ENCODE measurements around the gene PTH1R. TPM values are rescaled to one million over a fixed set of nuclear protein-coding genes. Genes with fewer than 3 reads are reported as not detected.

Gene PTH1R
- total RNA-seq, 1 donor from 2014 or later = 14.5 TPM

DNA sequence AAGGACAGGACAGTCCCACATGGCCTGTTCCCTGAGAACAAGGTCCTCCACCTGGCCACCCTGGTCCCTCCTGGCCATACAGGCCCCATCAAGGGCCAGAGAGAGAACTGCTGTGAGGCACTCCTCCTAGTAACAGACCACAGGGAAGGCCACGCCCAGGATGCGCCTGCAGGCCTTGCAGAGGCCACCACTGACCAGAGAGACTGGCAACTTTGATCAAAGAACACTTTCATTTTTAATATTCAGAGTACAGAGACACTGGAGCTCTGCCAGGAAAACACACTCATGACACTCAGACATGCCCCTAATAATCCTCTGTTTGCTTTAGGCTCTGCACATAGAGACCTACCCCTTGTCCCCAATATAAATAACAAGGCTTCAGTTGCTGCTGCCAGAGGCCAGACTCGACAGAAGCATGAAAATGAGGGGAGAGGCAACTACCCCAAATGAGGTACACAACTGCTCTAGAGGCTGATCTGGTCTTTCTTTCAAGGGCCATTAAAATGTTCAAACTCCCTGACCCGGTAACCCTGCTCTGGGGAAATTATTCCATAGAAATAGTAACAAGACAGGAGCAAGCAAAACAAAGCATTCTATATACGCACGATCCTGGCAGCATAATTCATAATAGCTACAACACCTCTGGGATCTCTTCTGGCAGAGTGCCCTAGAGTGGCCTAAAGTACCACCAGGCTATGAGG is 54.3 kb downstream of the PTH1R start:
- peak overlapping the region; percentile 85 for H3K27ac ChIP-seq
- ATAC-seq (peak; percentile 31 to 55), DNase-seq (peak; percentile 91)
- intact Hi-C loops (cut with DNase I) = no loop called here
- peaks cover 6% of the 10 kb centered on the region for H3K36me3 ChIP-seq
- no peak overlapping the region for H3K4me3 ChIP-seq
- TF ChIP-seq, protein P1, sequence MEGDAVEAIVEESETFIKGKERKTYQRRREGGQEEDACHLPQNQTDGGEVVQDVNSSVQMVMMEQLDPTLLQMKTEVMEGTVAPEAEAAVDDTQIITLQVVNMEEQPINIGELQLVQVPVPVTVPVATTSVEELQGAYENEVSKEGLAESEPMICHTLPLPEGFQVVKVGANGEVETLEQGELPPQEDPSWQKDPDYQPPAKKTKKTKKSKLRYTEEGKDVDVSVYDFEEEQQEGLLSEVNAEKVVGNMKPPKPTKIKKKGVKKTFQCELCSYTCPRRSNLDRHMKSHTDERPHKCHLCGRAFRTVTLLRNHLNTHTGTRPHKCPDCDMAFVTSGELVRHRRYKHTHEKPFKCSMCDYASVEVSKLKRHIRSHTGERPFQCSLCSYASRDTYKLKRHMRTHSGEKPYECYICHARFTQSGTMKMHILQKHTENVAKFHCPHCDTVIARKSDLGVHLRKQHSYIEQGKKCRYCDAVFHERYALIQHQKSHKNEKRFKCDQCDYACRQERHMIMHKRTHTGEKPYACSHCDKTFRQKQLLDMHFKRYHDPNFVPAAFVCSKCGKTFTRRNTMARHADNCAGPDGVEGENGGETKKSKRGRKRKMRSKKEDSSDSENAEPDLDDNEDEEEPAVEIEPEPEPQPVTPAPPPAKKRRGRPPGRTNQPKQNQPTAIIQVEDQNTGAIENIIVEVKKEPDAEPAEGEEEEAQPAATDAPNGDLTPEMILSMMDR (IDR thresholded peaks at IDR 0.05) = no peak
- peaks cover 98% of the 10 kb centered on the region for H3K4me1 ChIP-seq
- no peaks in the 10 kb centered on the region for H3K27me3 ChIP-seq (ENCODE audit: low read depth)
- H3K9me3 ChIP-seq = no peaks in the 10 kb centered on the region

DNA sequence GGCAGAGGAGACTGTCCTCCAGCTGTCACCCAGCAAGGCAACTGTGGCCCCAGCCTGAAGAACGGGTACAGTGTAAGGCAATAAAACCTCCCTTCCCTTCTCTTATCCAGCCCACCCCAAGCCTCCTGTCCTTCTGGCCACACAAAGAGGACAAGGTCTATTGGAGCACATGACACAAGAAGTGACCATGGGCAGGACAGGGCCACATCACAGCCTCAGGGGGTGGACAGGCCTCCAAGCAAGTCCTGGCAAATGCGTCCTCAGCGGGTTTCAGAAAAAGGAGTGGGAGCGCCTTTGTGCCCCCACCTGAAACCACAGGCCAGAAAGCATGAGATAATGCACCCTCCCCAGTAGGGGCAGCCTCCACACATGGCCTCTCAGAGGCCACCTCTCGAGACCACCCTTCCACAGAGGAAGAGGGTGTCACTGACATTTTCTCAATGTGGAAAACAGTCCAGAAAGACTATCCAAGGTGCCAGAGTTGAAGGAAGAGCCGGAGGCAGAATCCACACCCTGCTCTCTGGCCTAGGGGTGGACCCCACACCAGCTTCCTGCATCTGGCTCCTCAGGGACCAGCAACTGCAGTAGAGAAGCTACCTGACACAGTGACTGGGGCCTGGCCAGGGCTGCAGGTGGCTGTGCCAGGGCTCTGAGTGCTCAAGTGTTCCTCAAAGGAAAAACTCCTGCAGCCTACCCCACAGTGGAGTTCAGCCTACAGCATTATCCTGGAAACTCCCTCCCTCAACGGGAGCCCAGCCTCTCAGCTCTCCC is 55.1 kb downstream of the PTH1R start:
- H3K36me3 ChIP-seq = peaks cover 14% of the 10 kb centered on the region
- H3K4me1 ChIP-seq = peaks cover 91% of the 10 kb centered on the region
- H3K27ac ChIP-seq = peak overlapping the region; percentile 85
- DNase-seq (peak; percentile 50), ATAC-seq (no peak)
- no peaks in the 10 kb centered on the region for H3K9me3 ChIP-seq
- intact Hi-C loops (cut with DNase I) = no loop called here
- TF ChIP-seq, protein P1 (IDR thresholded peaks at IDR 0.05) = no peak
- H3K4me3 ChIP-seq = no peak overlapping the region
- H3K27me3 ChIP-seq (ENCODE audit: low read depth) = no peaks in the 10 kb centered on the region

DNA sequence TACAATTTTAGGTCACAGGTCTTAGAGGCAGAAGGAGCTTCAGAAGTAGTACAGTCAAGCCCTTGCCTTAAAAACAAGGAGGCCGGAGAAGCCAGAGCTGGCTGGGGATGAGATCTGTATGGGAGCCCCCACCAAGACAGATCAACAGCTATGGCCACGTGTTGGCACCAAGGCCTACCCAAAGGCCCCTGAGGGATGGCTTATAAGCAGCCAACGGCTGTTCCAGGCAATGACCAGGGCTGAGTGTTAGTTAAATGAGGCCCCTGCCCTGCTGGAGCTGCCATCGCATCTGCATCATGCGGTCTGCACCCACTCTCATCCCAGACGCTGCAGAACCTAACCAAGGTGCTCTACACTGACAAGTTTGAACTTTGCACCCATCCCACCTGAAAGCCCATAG is 55.7 kb downstream of the PTH1R start:
- Histone ChIP-seq H3K9me3 (no peaks in the 10 kb centered on the region), H3K4me1 (peaks cover 90% of the 10 kb centered on the region), H3K27ac (peak overlapping the region; percentile 85), H3K4me3 (no peak overlapping the region), H3K27me3 (ENCODE audit: low read depth) (no peaks in the 10 kb centered on the region), H3K36me3 (peaks cover 20% of the 10 kb centered on the region)
- TF ChIP-seq, protein P1 (IDR thresholded peaks at IDR 0.05) = no peak
- DNase-seq = peak; percentile 14
- ATAC-seq = no peak
- intact Hi-C loops (cut with DNase I) = no loop called here

DNA sequence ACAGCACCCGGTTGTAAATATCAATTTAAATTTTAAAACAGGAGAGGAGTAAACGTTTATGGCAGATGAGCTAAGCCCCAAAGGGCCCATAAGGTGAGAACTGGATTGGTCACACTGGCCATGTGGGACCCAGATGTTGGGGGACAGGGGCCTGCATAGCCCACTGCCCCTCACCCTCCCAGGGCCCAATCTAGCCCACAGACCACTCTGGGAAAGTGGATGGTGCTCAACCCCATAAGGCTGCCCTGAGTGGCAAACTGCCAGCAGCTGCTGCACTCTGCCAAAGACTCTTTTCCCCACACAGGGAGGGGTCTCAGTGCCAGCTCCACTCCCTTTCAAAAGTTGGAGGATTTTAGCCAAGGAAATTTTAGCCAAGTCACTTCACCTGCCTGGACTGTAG is 56.6 kb downstream of the PTH1R start:
- peaks cover 91% of the 10 kb centered on the region for H3K4me1 ChIP-seq
- TF ChIP-seq, protein P1 (IDR thresholded peaks at IDR 0.05) = no peak
- peak overlapping the region; percentile 85 for H3K27ac ChIP-seq
- peak; percentile 48 for DNase-seq
- intact Hi-C loops (cut with DNase I) = no loop called here
- no peak overlapping the region for H3K4me3 ChIP-seq
- H3K36me3 ChIP-seq = peaks cover 25% of the 10 kb centered on the region
- no peaks in the 10 kb centered on the region for H3K9me3 ChIP-seq
- H3K27me3 ChIP-seq (ENCODE audit: low read depth) = no peaks in the 10 kb centered on the region
- no peak for ATAC-seq

DNA sequence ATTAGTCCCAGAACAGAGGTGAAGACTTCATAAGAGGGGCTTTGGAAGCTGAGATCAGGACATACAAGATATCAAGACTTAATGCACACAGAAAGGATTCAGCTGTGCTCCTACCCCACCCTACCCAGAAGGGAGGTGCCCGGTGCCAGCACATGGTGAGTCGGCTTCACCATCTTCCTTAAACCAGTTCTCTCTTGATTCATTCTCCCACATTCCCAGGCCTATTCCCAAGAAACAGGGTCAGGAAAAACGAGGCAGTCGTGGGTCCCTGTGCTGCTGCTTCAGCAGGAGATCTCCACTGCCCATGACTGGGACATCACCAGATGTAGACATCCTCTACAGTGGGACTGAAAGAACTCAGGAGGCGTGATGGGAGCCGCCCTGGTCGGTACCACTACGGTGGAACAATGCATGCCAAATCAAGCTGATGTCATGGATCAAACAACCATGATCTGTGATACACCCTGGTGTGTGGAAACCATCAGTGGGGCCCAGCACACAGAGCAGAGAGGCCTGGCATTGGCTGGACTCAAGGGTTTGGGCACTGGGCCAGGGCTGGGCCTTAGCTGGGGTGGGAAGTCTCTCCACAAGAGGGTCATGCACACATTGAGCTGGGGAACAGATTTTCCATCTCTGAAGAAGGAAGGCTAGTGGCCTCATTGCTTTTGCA is 57.1 kb downstream of the PTH1R start:
- Histone ChIP-seq H3K27ac (peak overlapping the region; percentile 66), H3K36me3 (peaks cover 31% of the 10 kb centered on the region), H3K27me3 (ENCODE audit: low read depth) (no peaks in the 10 kb centered on the region), H3K4me1 (peaks cover 91% of the 10 kb centered on the region), H3K4me3 (no peak overlapping the region), H3K9me3 (no peaks in the 10 kb centered on the region)
- DNase-seq (peak; percentile 68), ATAC-seq (peak; percentile 1 to 4)
- TF ChIP-seq, protein P1 (IDR thresholded peaks at IDR 0.05) = no peak
- intact Hi-C loops (cut with DNase I) = no loop called here
